ENCODE measurements around the gene IFNGR1.

GRCh38 chr6:137213813-137214212 is 5.4 kb downstream of the IFNGR1 start:
- TF ChIP-seq, protein P1, sequence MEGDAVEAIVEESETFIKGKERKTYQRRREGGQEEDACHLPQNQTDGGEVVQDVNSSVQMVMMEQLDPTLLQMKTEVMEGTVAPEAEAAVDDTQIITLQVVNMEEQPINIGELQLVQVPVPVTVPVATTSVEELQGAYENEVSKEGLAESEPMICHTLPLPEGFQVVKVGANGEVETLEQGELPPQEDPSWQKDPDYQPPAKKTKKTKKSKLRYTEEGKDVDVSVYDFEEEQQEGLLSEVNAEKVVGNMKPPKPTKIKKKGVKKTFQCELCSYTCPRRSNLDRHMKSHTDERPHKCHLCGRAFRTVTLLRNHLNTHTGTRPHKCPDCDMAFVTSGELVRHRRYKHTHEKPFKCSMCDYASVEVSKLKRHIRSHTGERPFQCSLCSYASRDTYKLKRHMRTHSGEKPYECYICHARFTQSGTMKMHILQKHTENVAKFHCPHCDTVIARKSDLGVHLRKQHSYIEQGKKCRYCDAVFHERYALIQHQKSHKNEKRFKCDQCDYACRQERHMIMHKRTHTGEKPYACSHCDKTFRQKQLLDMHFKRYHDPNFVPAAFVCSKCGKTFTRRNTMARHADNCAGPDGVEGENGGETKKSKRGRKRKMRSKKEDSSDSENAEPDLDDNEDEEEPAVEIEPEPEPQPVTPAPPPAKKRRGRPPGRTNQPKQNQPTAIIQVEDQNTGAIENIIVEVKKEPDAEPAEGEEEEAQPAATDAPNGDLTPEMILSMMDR (IDR thresholded peaks at IDR 0.05 in 2 of 3, conservative IDR thresholded peaks at IDR 0.05 in 1 of 3; ENCODE audit: borderline replicate concordance in 1 of 3, insufficient read depth in 1 of 3, low read depth in 2 of 3, low read length in 2 of 3), result no peak
- TF ChIP-seq POLR2A (IDR thresholded peaks at IDR 0.05; ENCODE audit: borderline replicate concordance, extremely low read depth, insufficient read depth, insufficient read length) (no peak), YY1 (IDR thresholded peaks at IDR 0.05; ENCODE audit: extremely low read depth, insufficient replicate concordance, low read depth, low read length) (no peak), TCF7L2 (IDR thresholded peaks at IDR 0.05; ENCODE audit: borderline replicate concordance, extremely low read depth, insufficient read depth, insufficient read length) (no peak), CEBPB (IDR thresholded peaks at IDR 0.05; ENCODE audit: low read depth) (no peak), JUND (IDR thresholded peaks at IDR 0.05) (no peak), EZH2 (IDR thresholded peaks at IDR 0.05) (no peak)

Data from HCT116 (cell line).